Hematopoietic multipotent progenitor cell (in vitro differentiated cells): ENCODE measurements around the gene TP63. TPM values are rescaled to one million over a fixed set of nuclear protein-coding genes. Genes with fewer than 3 reads are reported as not detected.

ENCODE experiments used
- DNase-seq, 3 donors: peaks; one replicate each; pipeline ENCODE4 v3.0.0-alpha.2; 2011 to 2015; ENCODE audit warnings: low read depth in 2 of 3, low spot score in 2 of 3
- total RNA-seq: library from RNA; depleted of rRNA; stranded (reverse); fragments of >200 nt; gene quantifications from one replicate; pipeline ENCODE4 v1.2.3, GENCODE V29; 2012

TP63 gene
- total RNA-seq, 1 donor = 0.27 TPM

GRCh38 chr3:189806171-189806951 lies 175.2 kb downstream of the TP63 start:
- DNase-seq = no peak

DNA sequence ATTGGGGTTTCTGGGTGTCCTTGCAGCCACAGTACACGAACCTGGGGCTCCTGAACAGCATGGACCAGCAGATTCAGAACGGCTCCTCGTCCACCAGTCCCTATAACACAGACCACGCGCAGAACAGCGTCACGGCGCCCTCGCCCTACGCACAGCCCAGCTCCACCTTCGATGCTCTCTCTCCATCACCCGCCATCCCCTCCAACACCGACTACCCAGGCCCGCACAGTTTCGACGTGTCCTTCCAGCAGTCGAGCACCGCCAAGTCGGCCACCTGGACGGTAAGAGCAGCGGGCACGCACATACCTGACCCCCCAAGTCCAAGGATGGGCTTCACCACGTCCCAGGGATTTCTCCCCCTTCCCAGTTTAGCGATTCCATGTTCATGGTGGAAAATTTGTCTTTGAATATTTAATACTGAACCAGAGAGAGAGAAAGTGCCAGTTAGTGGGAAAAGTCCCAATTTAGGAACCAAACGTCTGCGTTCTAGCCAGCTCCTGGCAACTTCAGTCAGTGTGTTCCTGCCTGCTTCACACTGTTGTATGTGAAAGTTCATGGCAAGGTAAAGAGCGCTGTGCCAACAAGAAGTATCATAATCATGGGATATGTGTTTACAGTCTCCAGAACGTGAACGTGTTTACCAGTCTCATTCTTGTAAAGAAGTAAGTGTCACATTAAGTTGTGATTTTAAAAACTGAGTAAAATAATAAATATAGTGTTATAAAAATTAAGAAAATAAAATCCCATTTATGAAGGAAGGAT lies 177.2 kb downstream of the TP63 start:
- DNase-seq = no peak

- no peak for DNase-seq
Measured at GRCh38 chr3:189809583-189809982, 178.4 kb downstream of the TP63 start.

- DNase-seq = no peak
Measured at GRCh38 chr3:189812806-189813465, 181.7 kb downstream of the TP63 start.

GRCh38 chr3:189813647-189814240 lies 182.6 kb downstream of the TP63 start:
- no peak for DNase-seq

DNA sequence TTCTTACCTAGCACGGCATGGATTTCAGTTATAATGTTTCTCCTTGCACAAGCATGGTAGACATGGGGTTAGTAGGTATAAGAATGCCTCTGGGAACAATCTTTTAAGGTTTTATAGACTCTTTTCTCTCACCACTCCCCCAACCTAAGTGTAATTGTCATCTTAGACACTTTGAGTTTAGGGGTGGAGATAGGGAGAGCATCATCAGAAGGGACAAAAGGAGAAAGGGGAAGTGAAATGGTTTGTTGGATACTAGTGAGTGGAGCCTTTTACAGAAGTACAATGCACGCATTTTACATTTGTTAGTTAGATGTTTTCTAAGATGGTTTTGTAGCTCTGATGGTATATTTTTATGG lies 189.2 kb downstream of the TP63 start:
- DNase-seq = no peak

DNA sequence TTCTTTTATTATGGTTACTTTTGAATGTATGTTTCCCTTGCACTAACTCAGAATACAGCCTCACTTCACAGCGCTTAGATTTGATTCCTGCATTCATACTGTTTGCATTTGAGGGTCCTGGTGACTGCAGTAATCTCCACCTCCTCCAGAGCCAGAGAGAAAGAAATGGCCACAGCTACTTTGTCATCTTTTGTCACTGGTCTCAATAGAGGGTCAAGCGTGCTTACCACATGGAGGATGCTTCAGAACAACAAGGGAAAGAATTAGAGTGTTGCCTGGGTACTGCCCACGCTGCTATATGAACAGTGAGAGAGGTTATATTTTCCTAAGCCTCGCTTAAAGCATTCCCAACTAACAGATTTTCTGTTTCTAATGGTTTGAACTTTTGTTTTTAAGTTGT lies 190.1 kb downstream of the TP63 start:
- no peak for DNase-seq

GRCh38 chr3:189822726-189823125 lies 191.5 kb downstream of the TP63 start:
- DNase-seq = no peak

- no peak for DNase-seq
Measured at GRCh38 chr3:189824629-189825312, 193.6 kb downstream of the TP63 start.

DNA sequence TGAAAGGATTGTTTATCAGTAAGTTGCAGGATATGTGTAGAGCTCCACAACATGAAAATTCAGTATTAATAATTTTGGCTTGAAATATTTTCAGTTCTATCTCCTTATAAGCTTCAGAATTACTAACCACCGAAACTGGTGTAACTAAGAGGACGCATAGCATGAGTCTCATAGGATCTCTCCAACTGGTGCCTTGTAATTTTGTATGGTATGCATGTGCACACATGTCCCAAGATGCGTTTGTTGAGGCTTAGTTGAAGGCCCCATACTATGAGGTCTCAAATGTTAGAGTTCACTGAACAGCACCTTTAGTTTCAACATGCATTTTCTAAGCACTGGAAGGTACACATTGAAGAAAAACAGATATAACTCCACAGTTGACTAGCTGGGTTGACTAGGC lies 195.4 kb downstream of the TP63 start:
- DNase-seq = no peak

GRCh38 chr3:189827108-189827507 lies 195.9 kb downstream of the TP63 start:
- no peak for DNase-seq

GRCh38 chr3:189830401-189830800 lies 199.2 kb downstream of the TP63 start:
- no peak for DNase-seq

GRCh38 chr3:189833266-189833665 lies 202.1 kb downstream of the TP63 start:
- DNase-seq = no peak

DNA sequence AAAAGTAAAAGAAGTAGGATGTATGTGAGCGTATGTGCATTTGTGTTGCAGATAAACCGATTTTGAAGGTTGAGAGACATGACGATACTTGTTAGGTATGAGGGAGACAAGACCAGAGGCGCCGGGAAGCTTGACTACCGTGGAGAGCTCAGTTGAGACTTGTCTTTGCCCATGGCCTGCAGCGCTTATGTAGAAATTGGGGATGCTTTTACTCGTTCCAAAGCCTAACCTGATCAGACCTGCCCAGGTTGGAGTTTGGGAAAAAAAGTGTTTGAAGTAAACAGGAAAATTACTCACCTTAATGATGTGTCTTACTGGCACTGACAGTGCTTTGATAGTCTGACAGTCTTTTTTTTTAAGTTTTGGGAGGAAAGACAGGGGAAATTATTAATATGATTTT lies 202.8 kb downstream of the TP63 start:
- no peak for DNase-seq

GRCh38 chr3:189834462-189834861 lies 203.3 kb downstream of the TP63 start:
- DNase-seq = no peak

- DNase-seq = no peak
Measured at GRCh38 chr3:189836795-189837194, 205.6 kb downstream of the TP63 start.

DNA sequence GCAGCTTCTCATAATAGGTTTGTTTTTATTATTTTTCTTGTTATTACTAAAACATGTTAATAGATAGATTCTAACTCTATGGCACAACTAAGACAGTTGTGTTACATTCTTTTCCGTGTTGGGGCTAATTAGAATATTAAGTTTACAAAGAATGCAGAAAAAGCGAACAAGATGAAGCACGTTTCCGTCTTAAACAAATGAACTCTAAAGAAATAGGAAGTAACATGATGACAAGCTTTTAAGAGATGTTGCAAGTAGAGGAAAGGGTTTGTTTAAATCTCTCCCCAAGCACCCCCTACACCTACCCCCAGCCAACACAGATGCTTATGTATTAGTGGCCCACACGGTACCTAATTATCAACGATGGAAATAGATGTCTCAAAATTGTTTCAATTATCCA lies 207.1 kb downstream of the TP63 start:
- DNase-seq = no peak

DNA sequence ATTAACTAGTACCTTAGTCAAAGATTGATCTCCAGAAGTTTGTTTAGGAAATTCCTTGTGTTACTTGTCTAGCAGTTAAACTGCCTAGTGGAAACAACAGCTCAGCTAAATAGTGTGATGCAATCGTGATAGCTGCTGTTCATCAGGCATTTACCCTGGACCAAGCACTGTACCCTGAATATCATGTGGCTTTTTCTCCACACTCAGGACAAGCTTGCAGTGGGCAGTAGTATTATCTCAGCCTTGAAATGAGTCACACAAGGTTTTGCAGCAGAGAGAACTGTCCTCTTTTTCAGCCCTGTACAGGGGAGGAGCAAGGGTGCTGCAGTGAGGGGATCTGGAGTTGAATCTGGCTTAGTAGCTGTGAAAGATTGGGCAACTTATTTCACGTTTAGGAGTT lies 208.4 kb downstream of the TP63 start:
- DNase-seq = no peak

DNA sequence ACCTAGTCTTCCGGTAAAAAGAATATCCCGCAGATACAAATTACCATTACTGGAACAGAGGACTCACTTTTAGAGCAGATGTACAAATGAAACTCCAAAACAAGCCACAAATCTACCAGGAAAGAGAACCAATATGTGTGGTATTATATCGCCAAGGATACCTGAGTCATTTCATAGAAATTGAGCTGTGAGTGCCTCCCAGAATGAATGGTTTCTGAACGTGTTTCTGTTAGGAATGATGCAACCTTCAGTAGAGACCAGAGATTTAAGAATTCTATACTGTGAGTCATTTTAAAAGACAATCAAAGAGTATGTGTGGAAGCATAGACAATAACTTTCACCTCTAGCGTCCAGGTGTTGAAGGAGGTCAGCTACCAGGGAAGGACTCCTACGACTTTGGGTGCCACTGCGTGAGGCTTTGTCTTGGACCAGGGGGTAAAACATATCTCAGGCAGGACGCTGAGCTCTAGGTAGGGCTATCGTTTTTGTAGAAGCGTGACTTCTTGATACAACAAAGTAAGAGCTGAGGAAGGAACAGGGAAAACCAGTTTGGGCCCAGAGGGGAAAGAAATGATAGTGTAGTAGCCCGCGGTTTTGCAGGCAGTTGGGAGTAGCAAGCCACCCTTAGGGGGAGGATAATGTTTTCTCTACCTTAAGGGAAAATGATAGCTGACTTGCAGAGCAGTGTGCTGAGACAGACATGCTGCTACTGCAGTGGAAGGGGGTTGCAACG lies 210.4 kb downstream of the TP63 start:
- DNase-seq = no peak
